COLO829 (cell line): ENCODE results near the gene BCKDK.
"Not testable (repeated sequence)": the region's sequence is repeated elsewhere in the genome, so short reads cannot be mapped to it uniquely, and the experiment has no call there.

ENCODE experiments used
- DNase-seq: peaks from one replicate; pipeline ENCODE4 v3.0.0; 2012; ENCODE audit warnings: low spot score

The BCKDK gene

DNA sequence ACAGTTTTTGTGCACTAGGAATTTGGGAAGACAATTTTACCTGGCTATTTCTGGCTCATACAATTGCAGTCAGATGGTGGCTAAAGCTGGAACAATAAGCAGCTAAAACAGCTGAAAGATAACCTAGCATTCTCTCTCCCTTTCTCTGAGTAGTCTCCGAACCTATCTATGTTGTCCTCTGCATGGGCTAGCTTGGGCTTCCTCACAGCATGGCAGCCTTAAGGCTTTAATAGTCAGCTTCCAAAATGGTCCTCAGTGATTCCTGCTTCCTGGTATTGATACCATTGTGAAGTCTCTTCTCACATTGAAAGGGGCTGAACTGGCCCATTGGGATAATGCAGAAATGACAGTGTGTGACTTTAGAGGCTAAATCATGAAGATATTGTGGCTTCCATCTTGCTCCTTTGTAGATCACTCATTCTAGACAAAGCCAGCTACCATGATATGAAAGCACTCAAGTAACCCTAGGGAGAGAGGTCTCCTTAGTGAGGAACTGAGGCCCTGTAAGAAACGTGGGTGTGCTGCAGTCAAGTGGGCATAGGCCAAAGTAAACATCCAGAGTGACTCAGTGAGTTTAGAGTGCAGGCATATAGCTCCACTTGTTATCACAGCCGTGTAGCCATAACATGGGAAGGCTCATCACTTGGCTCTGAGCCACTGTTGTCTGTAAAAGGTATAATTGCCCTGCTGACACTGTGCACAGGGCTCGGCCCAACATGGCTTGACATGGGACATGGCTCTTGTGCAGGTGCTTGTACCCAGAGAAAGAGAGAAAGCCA, 8.1 kb upstream of the BCKDK start:
- no peak for DNase-seq

DNA sequence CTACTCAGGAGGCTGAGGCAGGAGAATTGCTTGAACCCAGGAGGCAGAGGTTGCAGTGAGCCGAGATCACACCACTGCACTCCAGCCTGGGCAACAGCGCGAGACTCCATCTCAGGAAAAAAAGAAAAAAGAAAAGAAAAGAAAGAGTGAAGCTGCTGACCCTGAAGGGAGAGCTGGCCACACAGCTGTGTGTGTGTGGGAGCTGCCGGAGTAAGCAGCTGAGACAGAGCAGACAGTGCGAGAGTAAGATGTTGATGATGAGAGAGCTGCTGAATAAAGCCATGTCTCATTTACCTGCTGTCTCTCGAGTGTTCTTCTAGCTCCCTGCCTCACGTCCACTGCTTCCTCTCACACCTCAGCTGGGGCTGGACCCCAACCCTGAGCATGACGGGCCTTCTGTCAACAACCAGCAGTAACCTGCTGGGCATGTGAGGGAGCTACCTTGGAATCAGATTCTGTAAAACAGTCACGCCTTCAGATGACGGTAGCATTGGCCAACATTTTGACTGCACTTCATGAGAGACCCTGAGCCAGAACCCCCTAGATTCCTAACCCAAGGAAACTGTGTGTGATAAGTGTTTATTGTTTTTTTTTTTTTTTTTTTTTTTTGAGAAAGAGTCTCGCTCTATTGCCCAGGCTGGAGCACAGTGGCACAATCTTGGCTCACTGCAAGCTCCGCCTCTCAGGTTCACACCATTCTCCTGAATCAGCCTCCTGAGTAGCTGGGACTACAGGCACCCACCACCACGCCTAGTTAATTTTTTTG, 7.1 kb upstream of the BCKDK start:
- DNase-seq: not testable (repeated sequence)

- peak; percentile 55 for DNase-seq
These were observed 2.4 kb upstream of the BCKDK start for GRCh38 chr16:31105677-31106213.

GRCh38 chr16:31106509-31107464, 1.4 kb upstream of the BCKDK start:
- DNase-seq: no peak

- DNase-seq: no peak
These were observed 720 bp upstream of the BCKDK start for GRCh38 chr16:31107465-31107867.

GRCh38 chr16:31108794-31109558, 790 bp downstream of the BCKDK start:
- no peak for DNase-seq

- DNase-seq: no peak
These were observed 1.4 kb downstream of the BCKDK start for GRCh38 chr16:31109622-31110021.

- no peak for DNase-seq
These were observed 2.2 kb downstream of the BCKDK start for GRCh38 chr16:31110106-31111034.

- no peak for DNase-seq
These were observed 3.8 kb downstream of the BCKDK start for GRCh38 chr16:31111881-31112466.

DNA sequence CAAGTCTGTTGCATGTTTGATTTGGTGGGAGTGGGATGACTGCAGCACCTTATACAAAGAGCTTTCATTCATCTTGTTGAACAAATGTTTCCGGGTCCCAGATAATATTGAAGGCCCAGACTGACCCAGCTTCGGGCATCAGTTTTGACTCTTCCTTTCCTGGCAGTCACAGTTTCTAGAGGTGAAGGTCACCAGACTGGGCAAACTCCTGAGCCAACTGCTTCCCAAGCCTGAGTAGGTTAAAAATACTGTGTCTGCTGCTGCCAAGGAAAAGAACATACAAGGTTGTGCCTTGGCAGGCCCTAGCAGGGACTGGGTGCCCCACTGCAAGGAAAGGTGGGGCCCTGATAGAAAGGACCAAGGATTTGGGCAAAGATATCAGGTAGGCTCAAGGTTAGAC, 4.5 kb downstream of the BCKDK start:
- DNase-seq: no peak

GRCh38 chr16:31113121-31114120, 5.2 kb downstream of the BCKDK start:
- no peak for DNase-seq

DNA sequence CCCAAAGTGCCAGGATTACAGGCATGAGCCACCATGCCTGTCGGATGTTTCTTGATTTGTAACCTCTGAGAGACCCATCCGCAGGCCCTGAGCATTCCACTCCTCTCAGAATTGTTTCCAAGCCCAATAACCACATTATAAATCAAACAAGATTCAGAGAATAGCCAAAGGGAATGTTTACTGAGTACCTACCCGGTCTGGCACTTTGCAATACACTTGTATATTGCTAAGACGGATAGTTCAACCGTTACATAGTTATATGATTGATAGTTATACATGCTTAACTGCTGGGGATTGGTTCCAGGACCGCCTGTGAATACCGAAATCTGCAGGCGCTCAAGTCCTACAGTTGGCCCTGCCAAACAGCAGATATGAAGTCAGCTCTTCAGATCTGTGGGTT, 6.3 kb downstream of the BCKDK start:
- DNase-seq: no peak

DNA sequence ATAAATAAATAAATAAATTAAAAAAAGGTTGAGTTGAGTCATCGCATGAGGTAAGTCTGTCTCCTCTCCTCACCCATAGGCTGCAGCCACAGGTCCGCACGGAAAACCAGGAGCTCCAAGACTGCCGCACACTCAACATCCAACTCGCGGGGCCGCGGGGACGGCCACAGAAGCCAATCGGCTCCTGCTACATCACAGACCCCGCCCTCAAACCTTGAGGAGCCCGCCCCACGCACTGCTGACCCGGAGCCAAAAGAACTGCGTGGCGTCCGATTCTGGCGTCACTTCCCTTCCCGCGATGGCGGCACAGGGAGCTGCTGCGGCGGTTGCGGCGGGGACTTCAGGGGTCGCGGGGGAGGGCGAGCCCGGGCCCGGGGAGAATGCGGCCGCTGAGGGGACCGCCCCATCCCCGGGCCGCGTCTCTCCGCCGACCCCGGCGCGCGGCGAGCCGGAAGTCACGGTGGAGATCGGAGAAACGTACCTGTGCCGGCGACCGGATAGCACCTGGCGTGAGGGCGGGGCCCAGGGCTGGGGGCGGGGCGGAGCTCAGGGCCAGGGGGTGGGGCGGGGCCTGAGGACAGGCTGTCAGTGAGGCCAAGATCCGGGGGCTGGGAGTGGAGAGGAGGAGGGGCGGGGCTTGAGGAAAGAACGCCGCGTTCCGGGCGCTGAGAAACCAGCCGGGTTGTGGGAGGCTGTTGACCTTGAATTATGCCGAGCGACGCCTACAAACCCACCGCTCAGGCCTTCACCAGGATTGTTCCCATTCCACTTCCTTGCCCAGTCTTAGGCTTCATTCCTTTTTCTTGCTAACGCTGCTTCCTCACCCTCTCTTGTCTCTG, 9.4 kb downstream of the BCKDK start, which contains the start of gene KAT8:
Gene KAT8, plus strand, starts transcription at position 281 of the 839 bp plus-strand sequence. Its CDS starts 18 bp downstream, at position 299.
- peak; percentile 97 for DNase-seq

DNA sequence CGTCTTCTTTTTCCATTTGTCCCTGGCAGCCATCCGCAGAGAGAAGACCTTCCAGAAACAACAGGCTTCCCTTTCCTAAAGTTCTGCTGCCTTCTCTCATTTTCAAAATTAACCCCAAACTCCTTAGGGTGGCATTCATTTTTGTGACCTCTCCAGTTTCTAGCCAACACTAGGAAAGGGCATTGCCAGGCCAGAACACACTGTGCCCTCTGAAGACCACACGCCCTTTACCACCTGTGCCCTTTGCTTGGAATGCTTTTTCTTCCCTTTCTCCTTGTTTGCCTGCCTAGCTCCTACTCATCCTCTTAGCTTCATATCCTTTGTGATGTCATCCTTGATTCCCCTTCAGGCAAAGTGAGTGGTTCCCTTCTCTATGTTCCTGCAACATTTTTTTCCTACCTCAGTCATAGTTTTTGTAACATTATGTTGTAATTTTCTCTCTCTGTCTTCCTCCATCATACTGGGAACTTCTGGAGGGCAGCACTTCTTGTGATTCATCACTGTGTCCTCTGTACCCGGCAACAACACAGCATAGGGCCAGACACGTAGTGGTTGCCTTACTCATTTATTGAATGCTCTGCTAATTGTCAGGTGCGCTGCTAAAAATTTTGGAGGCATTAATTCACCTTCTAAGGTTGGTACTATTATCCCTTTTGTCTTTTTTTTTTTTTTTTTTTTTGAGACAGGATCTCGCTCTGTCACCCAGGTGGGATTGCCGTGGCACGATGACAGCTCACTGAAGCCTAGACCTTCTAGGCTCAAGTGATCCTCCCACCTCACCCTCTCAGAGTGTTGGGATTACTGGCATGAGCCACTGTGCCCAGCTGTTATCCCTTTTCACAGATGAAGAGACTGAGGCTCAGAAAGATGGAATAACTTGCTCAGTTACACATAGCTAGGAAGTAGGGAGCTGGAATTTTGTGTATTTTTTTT, 10.3 kb downstream of the BCKDK start:
- DNase-seq: no peak

GRCh38 chr16:31120129-31120528, 11.9 kb downstream of the BCKDK start:
- no peak for DNase-seq

- no peak for DNase-seq
These were observed 17.7 kb downstream of the BCKDK start for GRCh38 chr16:31125844-31126243.
